SU-DHL-6 (cell line): Measurements from ENCODE around the gene SEC24B.

Experiments used
- H2AFZ ChIP-seq: fragments of 200-600 bp; sonication (generic); 2 replicates; pipeline ENCODE4 v1.6.1; 2014; ENCODE audit warnings: low read depth, mild to moderate bottlenecking, moderate library complexity, mixed read lengths, antibody characterized with exemption, low read length; ENCODE audit not compliant: severe bottlenecking
- H3F3A ChIP-seq: fragments of 200-600 bp; shearing (Covaris generic); 2 replicates; pipeline ENCODE4 v1.6.0; 2016; ENCODE audit warnings: antibody characterized with exemption, mild to moderate bottlenecking; ENCODE audit not compliant: insufficient read depth
- H3K27ac ChIP-seq: fragments of 200-600 bp; sonication (generic); 2 replicates; pipeline ENCODE4 v1.5.1; 2016; ENCODE audit warnings: low read depth, mild to moderate bottlenecking, low read length, moderate library complexity, mixed read lengths
- H3K27me3 ChIP-seq: fragments of 200-600 bp; sonication (generic), shearing (Covaris generic); 2 replicates; pipeline ENCODE4 v1.6.0; 2014; ENCODE audit warnings: mild to moderate bottlenecking, low read length
- H3K36me3 ChIP-seq: fragments of 200-600 bp; sonication (generic); 2 replicates; pipeline ENCODE4 v1.6.1; 2014; ENCODE audit warnings: mild to moderate bottlenecking, low read length, mixed read lengths
- H3K4me2 ChIP-seq: fragments of 300-600, 200-600 bp; shearing (Covaris generic), sonication (generic); 2 replicates; pipeline ENCODE4 v1.6.0; 2014; ENCODE audit warnings: low read length, low read depth, mild to moderate bottlenecking; ENCODE audit not compliant: poor library complexity, severe bottlenecking
- H3K4me3 ChIP-seq: fragments of 200-600 bp; sonication (generic); 2 replicates; pipeline ENCODE4 v1.5.1; 2014; ENCODE audit warnings: antibody characterized with exemption, low read length, mild to moderate bottlenecking, mixed read lengths; ENCODE audit not compliant: insufficient read depth, poor library complexity, severe bottlenecking
- H3K79me2 ChIP-seq: fragments of 200-600 bp; sonication (generic); 2 replicates; pipeline ENCODE4 v1.6.1; 2014; ENCODE audit warnings: mild to moderate bottlenecking, low read length, moderate library complexity; ENCODE audit not compliant: insufficient read depth
- H3K9ac ChIP-seq: fragments of 200-600 bp; sonication (generic); 2 replicates; pipeline ENCODE4 v1.7.0; 2014; ENCODE audit warnings: mild to moderate bottlenecking, low read length
- H3K9me2 ChIP-seq: fragments of 200-600 bp; sonication (generic); replicated peaks from 2 replicates; pipeline ENCODE4 v1.6.1; 2014; ENCODE audit warnings: low read length; ENCODE audit not compliant: insufficient read depth
- H3K9me3 ChIP-seq: fragments of 200-600 bp; sonication (generic); 2 replicates; pipeline ENCODE4 v1.6.1; 2014; ENCODE audit warnings: low read length, mixed read lengths; ENCODE audit not compliant: insufficient read depth
- H4K20me1 ChIP-seq: fragments of 200-600 bp; sonication (generic); 2 replicates; pipeline ENCODE4 v1.6.1; 2014; ENCODE audit warnings: low read depth, mild to moderate bottlenecking, antibody characterized with exemption, low read length, moderate library complexity, mixed read lengths
- CTCF ChIP-seq: fragments of 200-600 bp; sonication (generic); IDR thresholded peaks from one replicate; pipeline ENCODE4 v1.5.1; 2017; ENCODE audit warnings: antibody characterized with exemption, mild to moderate bottlenecking, low read length, moderate library complexity; ENCODE audit not compliant: insufficient read depth, poor library complexity, severe bottlenecking
- EZH2phosphoT487 ChIP-seq: fragments of 200-600 bp; sonication (generic), shearing (Covaris generic); conservative IDR thresholded peaks from 2 replicates; pipeline ENCODE4 v1.6.1; 2018; ENCODE audit warnings: mild to moderate bottlenecking, antibody characterized with exemption, low read length, moderate library complexity, mixed read lengths

SEC24B gene

DNA sequence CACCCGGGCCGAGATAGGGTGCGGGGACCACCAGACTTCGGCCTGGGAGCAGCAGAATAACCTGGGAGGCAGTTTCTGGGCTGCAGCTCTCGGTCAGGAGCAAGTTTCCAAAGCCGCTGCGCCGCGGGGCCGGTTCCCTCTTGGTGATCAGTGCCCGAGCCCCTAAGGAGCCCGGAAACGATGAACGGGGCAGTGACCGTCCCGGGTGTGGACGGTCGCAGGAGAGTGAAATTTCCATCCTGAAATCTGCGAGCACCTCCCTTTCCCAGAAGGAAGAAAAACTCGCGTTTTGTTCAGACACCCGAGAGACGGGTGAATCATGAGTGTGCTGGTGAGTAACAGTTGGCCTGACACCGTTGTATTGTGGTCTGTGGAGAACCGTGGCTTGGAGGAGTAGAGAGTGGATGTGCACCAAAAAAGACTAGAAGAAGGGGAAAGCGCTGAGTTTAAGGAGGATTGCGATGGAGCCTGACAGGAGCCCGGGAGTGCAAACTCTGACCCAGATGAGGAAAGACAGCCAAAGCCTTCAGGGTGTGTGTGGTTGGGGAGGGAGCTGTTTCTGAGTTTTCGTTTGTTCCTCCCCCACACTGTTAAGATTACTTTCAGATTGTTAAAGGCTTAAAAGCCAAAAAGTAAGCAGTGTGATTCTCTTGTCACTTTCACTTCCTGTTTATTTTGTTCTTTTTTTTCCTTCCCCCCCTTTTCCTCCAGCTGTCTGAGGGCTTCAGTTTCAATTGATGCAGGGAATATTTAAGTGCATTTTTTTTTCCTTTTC, 127.3 kb downstream of the SEC24B start:
- Histone ChIP-seq H3K9ac (peak overlapping the region; percentile 87), H3F3A (0 out of 2 replicates have a peak, but pooled peaks cover 7% of the 10 kb centered on the region), H3K9me3 (no peaks in the 10 kb centered on the region), H2AFZ (peak overlapping the region; percentile 54), H3K4me2 (peak overlapping the region; percentile 97), H3K27ac (peak overlapping the region; percentile 90), H4K20me1 (no peaks in the 10 kb centered on the region), H3K27me3 (no peaks in the 10 kb centered on the region), H3K36me3 (no peaks in the 10 kb centered on the region), H3K79me2 (peaks cover 44% of the 10 kb centered on the region), H3K4me3 (peak overlapping the region; percentile 80), H3K9me2 (no peaks in the 10 kb centered on the region)
- no peak for TF ChIP-seq EZH2phosphoT487
- TF ChIP-seq CTCF = no peak

DNA sequence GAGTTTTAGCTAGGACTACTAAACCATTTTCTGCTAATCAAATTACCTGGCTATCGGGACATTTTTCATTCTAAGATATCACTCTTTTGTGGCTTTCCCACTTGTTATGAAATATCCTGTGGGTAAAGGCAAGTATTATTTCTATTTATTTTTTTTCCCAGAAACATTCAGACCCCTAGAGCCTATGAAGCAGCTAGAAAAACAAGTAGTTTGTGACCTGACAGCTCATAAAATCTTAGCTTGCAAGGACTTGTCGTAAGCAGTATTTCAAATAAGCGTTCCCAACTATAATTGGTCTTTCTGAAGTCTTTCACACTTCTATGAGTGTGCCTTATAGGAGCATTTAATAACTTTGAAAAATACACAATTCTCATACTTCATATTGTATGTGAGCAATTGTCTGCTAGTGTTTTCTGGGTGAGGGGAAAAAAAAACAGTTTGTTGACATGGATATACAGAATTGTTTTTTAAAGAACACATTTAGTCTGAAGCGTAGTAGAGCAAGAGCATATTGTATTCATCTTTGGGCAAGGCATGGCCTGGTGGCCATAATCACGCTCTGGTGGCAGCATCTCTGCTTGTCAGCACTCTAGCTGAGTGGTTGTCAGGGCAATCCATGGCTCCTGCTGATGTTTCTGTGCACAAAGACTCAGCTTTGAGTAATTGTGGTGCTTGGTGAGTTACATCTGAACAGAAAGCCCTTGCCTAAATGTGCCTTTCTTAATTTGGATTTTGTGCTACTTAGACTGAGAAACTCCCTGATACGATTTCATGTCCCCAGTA, 129.0 kb downstream of the SEC24B start:
- no peaks in the 10 kb centered on the region for H3K27me3 ChIP-seq
- H2AFZ ChIP-seq = no peak overlapping the region
- H3K79me2 ChIP-seq = peaks cover 51% of the 10 kb centered on the region
- no peaks in the 10 kb centered on the region for H3K9me3 ChIP-seq
- H3K9ac ChIP-seq = no peak overlapping the region
- no peaks in the 10 kb centered on the region for H4K20me1 ChIP-seq
- no peak overlapping the region for H3K4me3 ChIP-seq
- H3K27ac ChIP-seq = peak overlapping the region; percentile 19; the same call in 1 of the 2 replicates
- peak overlapping the region; percentile 97 for H3K4me2 ChIP-seq
- 0 out of 2 replicates have a peak, but pooled peaks cover 7% of the 10 kb centered on the region for H3F3A ChIP-seq
- no peaks in the 10 kb centered on the region for H3K36me3 ChIP-seq
- no peak for TF ChIP-seq CTCF
- TF ChIP-seq EZH2phosphoT487 = no peak
- H3K9me2 ChIP-seq = no peaks in the 10 kb centered on the region

GRCh38 chr4:109571494-109571893, 137.9 kb downstream of the SEC24B start:
- Histone ChIP-seq H3K4me2 (no peak overlapping the region), H3K27ac (no peak overlapping the region), H3K4me3 (no peak overlapping the region), H3K9me3 (no peaks in the 10 kb centered on the region), H2AFZ (no peak overlapping the region), H4K20me1 (no peaks in the 10 kb centered on the region), H3K9ac (no peak overlapping the region), H3K9me2 (no peaks in the 10 kb centered on the region), H3F3A (no peaks in the 10 kb centered on the region), H3K36me3 (no peaks in the 10 kb centered on the region), H3K27me3 (no peaks in the 10 kb centered on the region), H3K79me2 (peaks cover 60% of the 10 kb centered on the region)
- TF ChIP-seq CTCF (no peak), EZH2phosphoT487 (no peak)
